GM18861 (cell line): ENCODE measurements around the gene SMOC2.
"Not testable (repeated sequence)": the region's sequence is repeated elsewhere in the genome, so short reads cannot be mapped to it uniquely, and the experiment has no call there.

Source experiments
- ATAC-seq: cut with Tn5 transposase; IDR thresholded peaks from one replicate; pipeline ENCODE4 v1.9.1; 2021; ENCODE audit not compliant: unreplicated experiment

The SMOC2 gene

GRCh38 chr6:168536665-168537539 is 95.9 kb downstream of the SMOC2 start:
- no peak for ATAC-seq

GRCh38 chr6:168537540-168537884 is 96.5 kb downstream of the SMOC2 start:
- ATAC-seq: no peak

DNA sequence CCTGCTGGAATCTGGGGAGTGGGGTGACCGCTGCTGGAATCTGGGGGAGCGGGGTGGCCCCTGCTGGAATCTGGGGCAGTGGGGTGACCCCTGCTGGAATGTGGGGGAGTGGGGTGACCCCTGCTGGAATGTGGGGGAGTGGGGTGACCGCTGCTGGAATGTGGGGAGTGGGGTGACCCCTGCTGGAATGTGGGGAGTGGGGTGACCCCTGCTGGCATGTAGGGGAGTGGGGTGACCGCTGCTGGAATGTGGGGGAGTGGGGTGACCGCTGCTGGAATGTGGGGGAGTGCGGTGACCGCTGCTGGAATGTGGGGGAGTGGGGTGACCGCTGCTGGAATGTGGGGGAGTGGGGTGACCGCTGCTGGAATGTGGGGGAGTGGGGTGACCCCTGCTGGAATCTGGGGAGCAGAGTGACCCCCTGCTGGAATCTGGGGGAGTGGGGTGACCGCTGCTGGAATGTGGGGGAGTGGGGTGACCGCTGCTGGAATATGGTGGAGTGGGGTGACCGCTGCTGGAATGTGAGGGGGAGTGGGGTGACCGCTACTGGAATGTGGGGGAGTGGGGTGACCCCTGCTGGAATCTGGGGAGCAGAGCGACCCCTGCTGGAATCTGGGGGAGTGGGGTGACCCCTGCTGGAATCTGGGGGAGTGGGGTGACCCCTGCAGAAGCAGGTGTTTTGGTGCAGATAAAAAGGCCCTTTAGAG is 97.4 kb downstream of the SMOC2 start:
- not testable (repeated sequence) for ATAC-seq

- no peak for ATAC-seq
Measured at GRCh38 chr6:168538892-168539811, 98.2 kb downstream of the SMOC2 start.

DNA sequence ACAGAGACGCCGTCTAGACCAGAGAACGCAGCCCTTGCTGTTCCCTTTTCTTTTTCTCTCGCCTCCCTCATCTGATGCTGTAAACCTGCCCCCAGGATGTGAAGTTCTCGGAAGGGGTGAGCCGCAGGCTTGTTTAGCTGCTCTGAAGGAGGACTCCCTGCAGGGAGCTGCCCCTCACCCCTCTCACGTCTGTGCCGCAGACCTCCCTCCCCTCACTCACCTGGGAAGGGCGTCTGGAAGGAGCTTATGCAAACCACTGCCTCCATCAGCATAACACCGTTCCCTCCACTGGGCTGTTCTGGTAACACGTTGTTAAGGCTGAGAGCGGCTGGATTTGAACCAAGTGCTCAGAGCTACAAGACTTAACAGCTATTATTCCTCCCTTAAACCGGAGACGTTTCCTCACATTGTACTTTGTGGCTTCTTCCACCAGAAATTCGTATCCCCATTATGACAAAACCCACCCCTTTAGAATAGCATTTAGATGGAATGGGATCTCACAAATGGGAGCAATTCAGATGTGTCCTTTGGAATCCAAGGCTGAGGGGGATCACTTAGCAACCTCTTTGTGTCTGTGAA is 99.8 kb downstream of the SMOC2 start:
- no peak for ATAC-seq

DNA sequence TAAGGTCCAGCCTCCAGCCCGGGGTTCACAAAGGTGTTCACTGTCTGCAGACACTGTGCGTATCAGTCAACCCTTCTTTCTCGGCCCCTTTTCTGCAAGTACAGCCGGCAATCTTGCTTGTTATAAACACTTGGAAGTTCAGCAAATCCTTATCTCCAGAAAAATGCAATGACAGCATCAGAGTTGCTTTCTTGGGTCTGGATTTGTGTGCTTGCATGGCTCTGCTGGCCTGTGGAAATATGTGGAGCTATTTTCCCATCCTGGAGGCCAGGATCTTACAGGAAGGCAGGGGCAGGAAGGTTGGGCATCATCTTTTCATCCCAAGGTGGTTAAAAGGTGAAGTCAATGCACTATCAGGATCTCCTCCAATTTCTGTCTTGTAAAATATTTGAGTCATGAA is 100.3 kb downstream of the SMOC2 start:
- no peak for ATAC-seq

- ATAC-seq: no peak
Measured at GRCh38 chr6:168542301-168542700, 101.3 kb downstream of the SMOC2 start.

GRCh38 chr6:168545428-168545827 is 104.4 kb downstream of the SMOC2 start:
- ATAC-seq: no peak

- no peak for ATAC-seq
Measured at GRCh38 chr6:168546151-168546550, 105.2 kb downstream of the SMOC2 start.

GRCh38 chr6:168546730-168547129 is 105.7 kb downstream of the SMOC2 start:
- ATAC-seq: no peak

GRCh38 chr6:168550326-168550725 is 109.3 kb downstream of the SMOC2 start:
- no peak for ATAC-seq

DNA sequence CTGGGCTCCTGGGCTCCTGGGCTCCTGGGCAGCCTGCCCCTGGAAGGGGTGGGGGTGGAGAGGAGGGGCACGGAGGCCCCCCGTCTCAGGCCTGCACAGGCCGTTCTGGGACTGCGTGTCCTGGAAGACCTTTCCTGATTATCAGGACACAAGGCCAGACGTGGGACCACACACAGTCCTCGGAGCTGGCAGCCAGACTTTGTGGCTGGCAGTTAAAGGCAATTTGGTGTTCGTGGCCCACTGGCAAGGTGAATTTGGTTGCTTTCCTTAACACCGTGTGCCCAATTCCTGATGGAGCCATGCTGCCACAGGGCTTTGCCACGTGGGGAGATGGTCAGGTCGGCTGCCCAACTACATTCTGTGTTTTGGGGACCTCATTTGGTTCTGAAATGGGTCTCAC is 113.5 kb downstream of the SMOC2 start:
- no peak for ATAC-seq

DNA sequence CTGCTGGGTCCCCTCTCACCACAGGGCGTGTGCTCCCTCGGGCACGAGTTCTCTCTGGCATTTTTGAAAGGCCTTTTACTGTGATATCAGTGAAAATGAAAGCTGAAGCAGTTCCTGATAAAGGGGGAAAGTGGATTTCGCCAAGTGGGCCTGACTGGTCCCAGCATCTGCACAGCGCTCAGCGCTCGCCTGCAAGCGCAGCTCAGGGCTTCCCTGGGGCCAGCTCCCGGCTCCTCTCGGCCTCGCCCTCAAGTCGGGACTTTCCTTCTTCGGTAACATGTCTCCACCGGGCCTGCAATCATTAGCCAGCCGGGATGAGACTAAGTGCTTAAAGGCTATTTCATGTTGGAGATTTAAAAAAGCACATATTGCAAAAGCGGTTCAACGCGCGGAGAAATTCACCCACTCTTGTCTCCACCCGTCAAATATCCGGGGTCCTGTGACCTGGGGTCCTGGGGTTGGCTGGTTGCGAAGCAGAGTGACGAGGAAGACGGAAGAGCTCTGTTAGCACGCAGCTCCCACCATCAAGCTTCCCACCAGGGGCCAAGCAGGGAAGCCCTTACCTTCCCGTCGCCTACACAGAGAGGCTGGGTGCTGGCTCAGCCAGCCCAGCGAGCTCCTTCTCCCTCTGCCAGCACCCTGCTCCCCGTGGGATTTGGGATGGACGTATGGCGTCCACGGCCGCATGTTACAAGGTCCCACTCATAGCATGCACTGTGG is 114.1 kb downstream of the SMOC2 start:
- ATAC-seq: no peak

DNA sequence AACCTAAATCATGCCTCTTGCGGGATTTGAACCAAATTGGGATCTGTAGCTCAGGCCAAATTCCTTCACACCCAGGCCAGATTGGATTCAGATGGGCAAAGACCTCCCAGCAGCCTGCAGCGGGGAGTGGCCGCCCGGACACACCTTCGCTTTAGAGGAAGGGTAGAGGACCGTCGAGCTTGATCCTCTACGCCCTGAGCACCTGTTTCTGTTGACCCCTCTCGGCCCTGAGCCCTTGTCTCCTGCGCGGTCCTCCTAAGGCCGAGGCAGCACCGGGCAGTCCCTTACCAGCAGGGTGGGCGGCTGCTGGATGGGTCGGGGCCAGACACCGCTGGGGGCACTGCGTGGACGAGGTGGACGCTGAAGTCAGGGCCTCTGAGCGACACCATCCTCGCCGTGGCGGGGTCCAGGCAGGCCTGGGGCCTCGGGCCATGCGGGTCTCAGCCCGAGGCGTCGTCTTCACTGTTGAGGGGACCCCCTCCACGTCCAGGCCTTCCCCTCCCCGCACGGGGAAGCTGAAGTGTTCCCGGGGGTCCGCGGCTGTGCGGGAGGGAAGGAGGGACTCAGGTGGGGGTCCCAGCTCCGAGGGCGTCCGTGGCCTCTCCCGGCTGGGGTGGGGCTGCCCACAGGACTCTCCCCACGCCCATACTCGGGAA is 114.8 kb downstream of the SMOC2 start:
- ATAC-seq: no peak

DNA sequence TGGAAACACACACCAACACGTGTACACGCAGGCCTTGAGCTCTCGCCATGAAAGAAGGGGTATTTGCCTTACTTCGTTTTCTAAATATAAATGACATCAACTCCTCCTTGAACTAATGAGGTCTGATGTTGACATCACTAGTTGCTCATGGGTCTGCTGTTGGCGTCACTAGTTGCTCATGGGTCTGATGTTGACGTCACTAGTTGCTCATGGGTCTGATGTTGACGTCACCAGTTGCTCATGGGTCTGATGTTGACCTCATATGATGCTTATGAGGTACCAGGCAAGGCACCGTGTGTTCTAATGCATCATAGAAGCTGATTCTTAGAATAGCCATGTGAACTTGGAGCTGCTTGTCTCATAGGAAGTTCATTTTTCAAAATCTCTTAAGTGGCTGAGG is 116.5 kb downstream of the SMOC2 start:
- ATAC-seq: no peak

GRCh38 chr6:168558686-168559085 is 117.7 kb downstream of the SMOC2 start:
- no peak for ATAC-seq

GRCh38 chr6:168559574-168560098 is 118.7 kb downstream of the SMOC2 start:
- ATAC-seq: no peak

GRCh38 chr6:168560126-168560525 is 119.1 kb downstream of the SMOC2 start:
- no peak for ATAC-seq

GRCh38 chr6:168562576-168563151 is 121.7 kb downstream of the SMOC2 start:
- ATAC-seq: no peak
